Neuron (in vitro differentiated cells): ENCODE results near the gene B3GAT3.
"Not testable (repeated sequence)": the region's sequence is repeated elsewhere in the genome, so short reads cannot be mapped to it uniquely, and the experiment has no call there.

ENCODE experiments used
- H2AFZ ChIP-seq: one replicate; pipeline ENCODE4 v1.6.1; 2013; ENCODE audit warnings: low read depth, mild to moderate bottlenecking, inconsistent platforms, low read length, moderate library complexity
- H3K27me3 ChIP-seq: one replicate; pipeline ENCODE4 v1.6.1; 2013; ENCODE audit warnings: low read length; ENCODE audit not compliant: insufficient read depth
- H3K36me3 ChIP-seq: one replicate; pipeline ENCODE4 v1.6.1; 2013; ENCODE audit warnings: low read length; ENCODE audit not compliant: insufficient read depth
- H3K4me1 ChIP-seq: one replicate; pipeline ENCODE4 v1.6.1; 2013; ENCODE audit warnings: low read length; ENCODE audit not compliant: insufficient read depth
- H3K4me3 ChIP-seq: 2 replicates; pipeline ENCODE4 v1.5.1; 2013; ENCODE audit warnings: mild to moderate bottlenecking, low read length, moderate library complexity
- H3K9me3 ChIP-seq: one replicate; pipeline ENCODE4 v1.6.1; 2013; ENCODE audit warnings: low read length

Gene B3GAT3

DNA sequence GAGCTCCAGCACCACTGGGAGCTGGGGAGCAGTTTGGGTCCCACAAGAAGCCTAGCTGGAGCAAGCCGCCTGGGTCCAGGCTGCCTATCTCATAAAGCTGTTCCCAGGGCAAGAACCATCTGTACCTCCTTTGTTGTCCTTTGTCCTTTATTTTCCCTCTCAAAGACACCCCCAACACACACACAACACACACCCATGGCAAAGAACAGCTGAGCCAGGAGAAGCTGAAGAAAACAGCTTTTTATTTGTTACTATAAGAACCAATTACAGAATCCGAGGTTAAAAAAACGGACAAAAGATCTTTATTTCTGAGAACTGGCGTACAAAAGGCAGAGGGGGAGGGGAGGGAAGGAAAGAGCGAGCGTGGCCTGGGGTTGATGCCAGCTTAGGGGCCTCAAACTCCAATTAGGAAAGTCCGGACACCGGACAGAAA, 28.8 kb downstream of the B3GAT3 start:
- H3K4me1 ChIP-seq, result peaks cover 23% of the 10 kb centered on the region
- H3K36me3 ChIP-seq, result peaks cover 54% of the 10 kb centered on the region
- no peak overlapping the region for H3K4me3 ChIP-seq
- H3K27me3 ChIP-seq, result no peaks in the 10 kb centered on the region
- H2AFZ ChIP-seq, result no peak overlapping the region
- no peaks in the 10 kb centered on the region for H3K9me3 ChIP-seq

DNA sequence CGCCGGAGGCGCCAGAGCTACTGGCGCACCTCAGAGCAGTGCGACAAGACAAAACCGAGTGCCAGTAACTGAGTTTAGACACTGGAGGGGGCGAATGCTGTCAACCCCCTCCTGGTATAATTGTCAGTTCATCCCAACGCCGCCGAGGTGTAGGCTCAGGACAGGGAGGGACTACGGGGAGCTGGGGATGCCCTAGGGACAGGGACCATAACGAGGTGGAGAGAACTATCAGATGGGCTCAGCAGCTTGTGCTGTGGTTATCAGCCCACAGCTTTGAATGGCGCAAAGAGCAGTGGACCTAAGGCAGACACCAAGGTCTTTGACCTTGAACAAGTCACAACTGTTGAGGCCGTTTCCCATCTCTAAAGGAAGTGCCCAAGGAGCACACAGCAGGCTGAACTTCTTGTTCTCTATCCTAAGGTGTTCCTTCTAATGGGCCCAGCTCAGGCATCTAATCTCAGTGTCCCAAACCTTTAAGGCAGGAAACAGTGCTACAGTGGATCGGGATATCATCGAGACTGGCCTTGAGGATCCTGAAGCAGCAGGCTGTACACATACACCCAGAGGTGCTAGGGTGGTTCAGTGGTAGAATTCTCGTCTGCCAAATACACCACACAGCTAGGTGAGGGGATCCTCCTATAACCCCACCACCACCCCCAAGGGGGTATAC, 29.5 kb downstream of the B3GAT3 start:
- H3K36me3 ChIP-seq, result peaks cover 54% of the 10 kb centered on the region
- H3K4me1 ChIP-seq, result peaks cover 23% of the 10 kb centered on the region
- H3K9me3 ChIP-seq, result no peaks in the 10 kb centered on the region
- peak overlapping the region; percentile 95 for H3K4me3 ChIP-seq
- H2AFZ ChIP-seq, result no peak overlapping the region
- no peaks in the 10 kb centered on the region for H3K27me3 ChIP-seq

DNA sequence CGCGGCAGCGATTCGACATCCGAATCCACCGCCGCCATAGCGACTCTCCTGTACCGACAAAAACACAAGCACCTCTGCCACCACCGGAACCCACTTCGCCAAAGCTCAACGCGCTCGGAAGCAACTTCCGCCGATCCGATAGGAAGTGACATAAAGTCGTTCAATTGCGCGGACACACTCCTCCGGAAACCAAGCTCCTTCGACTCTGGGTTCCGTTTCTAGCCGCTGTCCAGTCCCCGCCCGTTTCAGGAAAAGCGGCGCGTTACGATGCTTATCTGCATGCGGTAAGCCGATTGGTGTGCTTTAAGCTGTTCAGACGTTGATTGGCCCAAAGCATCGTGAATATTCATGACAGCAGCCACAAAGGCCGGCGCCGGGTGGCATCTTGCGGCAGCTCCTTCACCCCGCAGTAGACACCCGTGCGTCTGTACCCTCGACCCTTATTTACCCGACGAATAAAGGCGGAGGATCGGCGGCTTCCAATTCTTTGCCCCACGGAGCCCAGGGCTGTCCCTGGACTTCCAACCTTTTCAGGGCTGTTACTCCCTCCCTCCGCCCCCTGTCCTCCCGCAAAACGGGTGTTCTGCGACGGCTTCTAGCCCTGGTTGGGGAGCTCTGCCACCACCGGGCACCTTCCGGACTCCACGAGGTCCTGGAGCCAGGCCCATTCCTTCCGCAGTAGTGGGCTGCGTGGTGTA, 30.2 kb downstream of the B3GAT3 start, which contains the start of gene TUT1:
TSS of gene TUT1 (minus strand) at position 76 of the 698 bp plus-strand sequence. CDS start at position 38, 38 bp downstream.
- Histone ChIP-seq H2AFZ (peak within 1 kb of the TSS; percentile 66), H3K36me3 (peaks cover 51% of the 10 kb centered on the region), H3K4me1 (peaks cover 23% of the 10 kb centered on the region), H3K27me3 (no peaks in the 10 kb centered on the region), H3K4me3 (peak within 1 kb of the TSS; percentile 95), H3K9me3 (no peaks in the 10 kb centered on the region)

DNA sequence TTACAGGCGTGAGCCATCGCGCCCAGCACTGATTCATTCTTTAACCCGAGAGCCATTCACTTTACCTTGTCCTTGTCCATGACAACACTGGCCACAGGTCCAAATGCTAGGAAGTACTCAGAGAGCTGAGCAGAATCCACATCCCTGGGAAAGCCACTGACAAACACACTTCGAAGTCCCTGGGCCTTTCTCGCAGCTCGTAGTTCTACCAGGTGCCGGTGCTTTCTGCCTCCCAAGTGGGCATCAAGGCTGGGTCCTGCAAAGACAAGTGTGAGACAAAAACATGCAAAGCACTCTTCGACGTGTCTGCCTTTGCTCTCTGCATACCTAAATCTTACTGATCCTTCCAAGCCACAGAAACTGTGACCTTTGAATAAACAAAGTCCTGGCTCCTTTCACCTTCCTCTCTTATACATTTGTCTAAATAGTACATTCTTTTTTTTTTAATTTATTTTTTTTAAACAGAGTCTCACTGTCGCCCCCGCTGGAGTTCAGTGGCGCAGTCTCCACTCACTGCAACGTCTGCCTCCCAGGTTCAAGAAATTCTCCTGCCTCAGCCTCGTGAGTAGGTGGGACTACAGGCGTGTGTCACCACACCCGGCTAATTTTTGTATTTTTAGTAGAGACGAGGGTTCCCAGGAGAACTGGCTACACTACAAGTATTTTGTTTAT, 32.7 kb downstream of the B3GAT3 start:
- no peak overlapping the region for H3K4me3 ChIP-seq
- no peaks in the 10 kb centered on the region for H3K9me3 ChIP-seq
- peaks cover 23% of the 10 kb centered on the region for H3K4me1 ChIP-seq
- no peak overlapping the region for H2AFZ ChIP-seq
- peaks cover 37% of the 10 kb centered on the region for H3K36me3 ChIP-seq
- no peaks in the 10 kb centered on the region for H3K27me3 ChIP-seq

DNA sequence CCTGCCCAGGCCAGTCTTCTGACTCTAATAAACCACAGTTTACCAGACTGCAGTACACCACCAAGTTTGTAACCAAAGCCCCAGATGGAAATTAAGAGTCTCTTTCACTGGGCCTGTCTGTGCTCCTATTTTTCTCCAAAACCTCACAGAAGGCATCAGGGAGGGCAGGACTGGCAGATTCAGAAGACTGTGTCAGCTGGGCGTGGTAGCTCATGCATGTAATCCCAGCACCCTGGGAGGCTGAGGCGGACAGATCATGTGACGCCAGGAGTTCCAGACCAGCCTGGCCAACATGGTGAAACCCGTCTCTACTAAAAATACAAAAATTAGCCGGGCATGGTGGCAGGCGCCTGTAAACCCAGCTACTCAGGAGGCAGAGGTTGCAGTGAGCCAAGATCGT, 36.4 kb downstream of the B3GAT3 start:
- not testable (repeated sequence) for H3K4me3 ChIP-seq, H3K9me3 ChIP-seq, H3K27me3 ChIP-seq, H3K4me1 ChIP-seq, H2AFZ ChIP-seq
- H3K36me3 ChIP-seq, result peaks cover 46% of the 10 kb centered on the region

DNA sequence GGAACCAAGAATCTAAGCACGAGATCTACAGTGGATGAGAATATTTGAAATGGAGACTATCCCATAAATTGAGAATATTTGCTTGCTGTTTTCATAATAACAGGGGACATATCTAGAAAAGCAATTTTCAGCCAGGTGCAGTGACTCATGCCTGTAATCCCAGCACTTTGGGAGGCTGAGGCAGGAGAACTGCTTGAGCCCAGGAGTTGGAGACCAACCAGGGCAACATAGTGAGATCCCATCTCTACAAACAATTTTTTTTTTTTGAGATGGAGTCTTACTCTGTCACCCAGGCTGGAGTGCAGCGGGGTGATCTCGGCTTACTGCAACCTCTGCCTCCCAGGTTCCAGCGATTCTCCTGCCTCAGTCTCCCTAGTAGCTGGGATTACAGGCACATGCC, 40.1 kb downstream of the B3GAT3 start:
- not testable (repeated sequence) for H3K9me3 ChIP-seq, H3K27me3 ChIP-seq, H2AFZ ChIP-seq, H3K4me1 ChIP-seq, H3K4me3 ChIP-seq
- H3K36me3 ChIP-seq, result peaks cover 50% of the 10 kb centered on the region

DNA sequence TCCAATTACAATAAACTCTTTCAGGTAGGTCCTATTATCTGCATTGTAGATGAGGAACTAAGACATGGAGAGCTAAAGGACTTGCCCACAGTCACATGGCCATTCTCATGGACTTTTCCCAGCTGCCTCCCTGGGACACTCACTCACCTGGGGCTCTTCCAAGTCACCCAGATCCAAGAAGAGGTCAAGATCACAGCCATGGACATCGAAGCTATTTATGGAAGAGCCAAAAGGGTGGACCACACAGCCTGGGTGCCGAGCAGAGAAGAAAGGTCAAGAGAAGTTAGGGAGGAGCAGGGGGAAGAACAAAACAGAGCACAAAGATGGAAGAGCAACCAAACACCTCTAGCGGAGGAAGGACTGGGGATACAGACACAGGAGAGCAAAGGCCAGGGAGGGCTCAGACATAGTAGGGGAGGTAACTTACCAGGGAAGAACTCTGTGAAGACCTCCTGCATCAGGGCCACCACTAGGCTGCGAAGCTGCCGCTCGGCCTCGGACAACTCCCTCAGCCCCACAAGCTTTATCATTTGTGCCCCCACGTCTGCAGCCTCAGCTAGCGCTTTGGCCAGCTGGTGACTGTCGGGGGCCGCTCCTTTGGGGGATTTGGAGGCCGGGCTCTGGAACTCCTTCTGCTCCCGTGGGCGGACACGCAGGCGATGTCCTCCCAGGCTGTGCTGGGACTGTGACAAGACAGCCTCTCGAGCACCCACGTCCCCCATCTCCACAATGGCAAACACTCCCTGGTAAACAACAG, 40.6 kb downstream of the B3GAT3 start:
- Histone ChIP-seq H3K4me3 (no peak overlapping the region), H2AFZ (no peak overlapping the region), H3K9me3 (no peaks in the 10 kb centered on the region), H3K36me3 (peaks cover 54% of the 10 kb centered on the region), H3K27me3 (no peaks in the 10 kb centered on the region), H3K4me1 (no peaks in the 10 kb centered on the region)

DNA sequence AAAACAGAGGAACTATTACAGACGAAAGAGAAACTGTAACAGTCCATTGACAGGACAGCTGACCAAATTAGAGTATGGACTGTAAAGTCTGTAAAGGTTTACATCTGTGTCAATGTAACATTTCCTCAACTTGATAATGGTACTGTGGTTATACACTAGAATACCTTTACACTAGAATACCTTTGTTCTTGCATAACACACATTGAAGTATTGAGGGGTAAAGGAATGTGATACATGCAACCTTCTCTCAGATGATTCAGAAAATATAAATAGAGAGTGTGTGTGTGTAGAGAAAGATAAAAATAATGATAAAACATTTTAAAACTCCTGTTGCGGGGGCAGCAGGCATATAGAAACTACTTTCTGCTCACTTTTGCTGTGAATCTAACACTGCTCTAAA, 42.5 kb downstream of the B3GAT3 start:
- peaks cover 52% of the 10 kb centered on the region for H3K36me3 ChIP-seq
- H3K9me3 ChIP-seq, result no peaks in the 10 kb centered on the region
- no peak overlapping the region for H2AFZ ChIP-seq
- peaks cover 15% of the 10 kb centered on the region for H3K4me1 ChIP-seq
- no peak overlapping the region for H3K4me3 ChIP-seq
- no peaks in the 10 kb centered on the region for H3K27me3 ChIP-seq

DNA sequence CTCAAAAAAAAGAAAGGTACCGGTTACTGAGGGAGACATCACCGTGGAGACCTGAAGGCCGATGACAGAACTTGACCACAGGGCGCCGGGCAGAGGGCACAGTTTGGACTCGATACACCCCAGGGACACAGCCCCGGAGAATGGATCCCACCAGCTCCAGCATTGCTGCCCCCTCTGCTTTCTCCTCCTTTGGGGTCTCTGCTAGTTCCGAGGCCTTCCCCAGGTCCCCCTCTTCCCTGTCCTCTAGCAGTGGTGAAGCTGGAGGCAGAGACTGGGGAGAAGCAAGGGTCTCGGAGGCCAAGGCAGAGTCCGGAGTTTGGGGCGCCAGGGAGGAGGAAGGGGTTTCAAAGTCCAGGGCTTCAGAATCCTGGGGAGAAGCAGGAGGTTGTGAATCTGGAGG, 43.2 kb downstream of the B3GAT3 start:
- peaks cover 17% of the 10 kb centered on the region for H3K4me1 ChIP-seq
- no peak overlapping the region for H3K4me3 ChIP-seq
- H3K9me3 ChIP-seq, result no peaks in the 10 kb centered on the region
- peaks cover 46% of the 10 kb centered on the region for H3K36me3 ChIP-seq
- no peaks in the 10 kb centered on the region for H3K27me3 ChIP-seq
- H2AFZ ChIP-seq, result no peak overlapping the region

DNA sequence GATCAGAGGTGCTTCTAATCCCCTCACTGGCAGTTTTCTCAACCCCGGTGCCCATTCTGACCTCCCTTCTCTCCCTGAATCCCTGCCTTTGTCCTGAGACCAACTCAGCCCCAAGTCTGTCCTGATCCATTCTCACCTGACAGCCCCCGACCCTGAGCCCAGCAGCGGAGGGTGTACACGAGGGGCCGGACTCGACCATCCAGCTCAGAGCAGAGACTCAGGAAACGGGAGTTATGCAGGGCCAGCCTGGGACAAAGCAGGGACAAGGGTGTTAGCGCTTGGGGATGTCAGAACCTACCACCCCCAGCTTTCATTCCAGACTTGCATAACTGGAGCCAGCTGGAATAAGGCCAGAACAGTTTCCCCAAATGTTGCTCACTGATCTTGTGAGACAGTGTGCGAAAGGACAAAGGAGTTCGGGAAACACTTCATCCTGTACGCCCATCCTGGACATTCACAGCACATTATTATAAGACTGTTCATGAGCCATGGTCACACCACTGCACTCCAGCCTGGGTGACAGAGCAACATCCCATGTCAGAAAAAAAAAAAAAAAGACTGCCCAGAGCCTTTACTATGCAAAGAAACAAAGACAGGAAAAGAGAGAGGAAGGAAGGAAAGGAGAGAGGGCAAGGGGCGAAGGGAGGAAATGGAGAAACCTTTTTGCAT, 44.6 kb downstream of the B3GAT3 start:
- Histone ChIP-seq H3K36me3 (peaks cover 40% of the 10 kb centered on the region), H3K27me3 (no peaks in the 10 kb centered on the region), H2AFZ (no peak overlapping the region), H3K9me3 (no peaks in the 10 kb centered on the region), H3K4me1 (peaks cover 24% of the 10 kb centered on the region), H3K4me3 (no peak overlapping the region)

DNA sequence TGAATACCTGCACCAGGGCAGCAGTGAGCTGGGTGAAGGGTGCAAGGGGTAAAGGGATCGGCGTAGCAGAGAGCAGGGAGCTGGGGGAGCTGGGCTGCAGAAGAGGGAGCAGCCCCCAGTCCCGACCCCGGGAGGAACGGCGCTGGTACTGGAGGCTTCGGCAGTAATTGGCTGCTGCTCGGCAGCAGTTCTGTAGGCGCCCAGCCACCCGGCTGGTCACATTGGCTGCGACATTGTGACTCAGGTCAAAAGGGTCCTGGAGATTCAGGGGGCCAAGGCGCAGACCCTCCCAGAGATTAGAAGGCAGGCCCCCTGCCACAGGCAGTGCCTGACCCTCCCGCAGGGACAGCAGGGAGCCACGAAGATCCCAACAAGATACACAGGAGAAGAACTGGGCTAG, 45.9 kb downstream of the B3GAT3 start:
- Histone ChIP-seq H3K36me3 (peaks cover 45% of the 10 kb centered on the region), H3K4me3 (no peak overlapping the region), H3K9me3 (no peaks in the 10 kb centered on the region), H3K27me3 (no peaks in the 10 kb centered on the region), H3K4me1 (peaks cover 29% of the 10 kb centered on the region), H2AFZ (no peak overlapping the region)

DNA sequence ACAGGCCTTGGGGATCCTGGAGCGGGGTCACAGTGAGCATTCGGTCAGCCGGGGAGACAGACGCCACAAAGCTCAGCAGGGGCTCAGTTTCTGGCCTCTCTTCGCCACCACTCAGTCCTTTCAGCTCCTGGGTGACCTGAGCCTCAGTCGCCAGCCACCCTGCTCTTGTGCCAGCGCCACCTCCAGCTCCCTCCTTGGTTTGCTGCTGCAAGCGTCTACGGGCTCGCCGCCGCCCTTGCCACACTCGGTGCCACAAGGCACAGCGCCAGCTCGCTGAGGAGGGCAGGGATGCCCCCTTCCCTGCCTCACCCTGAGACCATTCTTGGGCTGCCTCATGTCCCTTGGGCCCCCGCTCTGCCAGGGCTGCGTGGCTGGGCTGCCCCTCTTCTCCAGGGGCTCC, 46.6 kb downstream of the B3GAT3 start:
- peaks cover 51% of the 10 kb centered on the region for H3K36me3 ChIP-seq
- H3K9me3 ChIP-seq, result no peaks in the 10 kb centered on the region
- no peak overlapping the region for H3K4me3 ChIP-seq
- H3K4me1 ChIP-seq, result peaks cover 29% of the 10 kb centered on the region
- H2AFZ ChIP-seq, result no peak overlapping the region
- H3K27me3 ChIP-seq, result no peaks in the 10 kb centered on the region
